HG02642 (cell line): Measurements from ENCODE around the gene RAB40B.
"Not testable (repeated sequence)": the region's sequence is repeated elsewhere in the genome, so short reads cannot be mapped to it uniquely, and the experiment has no call there.

Experiments used
- ATAC-seq: cut with Tn5 transposase; IDR thresholded peaks from one replicate; pipeline ENCODE4 v1.9.1; 2021; ENCODE audit warnings: mild to moderate bottlenecking; ENCODE audit not compliant: unreplicated experiment, poor library complexity

Gene RAB40B

DNA sequence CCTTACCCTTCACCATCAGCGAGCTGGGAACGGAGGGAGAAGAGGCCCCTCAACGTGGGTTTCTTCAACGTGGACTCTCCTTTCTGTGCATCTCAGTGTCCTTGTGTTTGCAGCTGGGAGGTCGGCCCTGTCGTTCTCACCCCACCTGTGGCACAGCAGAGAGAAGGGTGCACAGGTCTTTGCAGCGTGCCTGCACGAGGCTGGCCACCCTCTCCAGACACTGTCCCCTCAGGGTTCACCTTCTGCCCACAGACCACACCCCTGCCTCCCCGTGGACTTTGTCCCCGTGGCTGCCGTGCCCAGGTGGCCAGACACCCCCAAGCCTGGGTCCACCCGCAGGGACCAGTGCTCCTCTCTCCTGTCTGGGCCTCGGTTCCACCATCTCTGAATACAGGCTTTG is 43.0 kb downstream of the RAB40B start:
- ATAC-seq: no peak

DNA sequence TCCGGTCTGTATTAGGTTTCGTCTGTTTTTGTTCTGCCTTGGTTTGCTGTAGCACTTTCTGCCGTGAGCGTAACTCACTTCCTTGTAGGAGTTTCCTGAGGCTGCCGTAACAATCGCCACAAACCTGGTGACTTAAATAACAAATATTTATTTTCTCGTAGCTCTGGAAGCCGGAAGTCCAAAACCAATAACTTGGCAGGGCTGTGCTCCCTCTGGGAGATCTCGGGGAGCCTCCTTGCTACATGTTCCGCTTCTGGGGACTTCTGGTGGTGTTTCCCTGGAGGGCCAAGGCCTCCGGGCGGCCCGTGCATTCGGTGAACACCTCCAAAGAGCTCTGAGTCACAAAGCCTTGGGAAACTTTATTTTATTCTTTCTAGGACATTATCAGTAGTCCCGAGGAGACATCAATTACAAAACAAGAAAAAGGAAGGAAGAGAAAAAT is 43.4 kb downstream of the RAB40B start:
- ATAC-seq: no peak

DNA sequence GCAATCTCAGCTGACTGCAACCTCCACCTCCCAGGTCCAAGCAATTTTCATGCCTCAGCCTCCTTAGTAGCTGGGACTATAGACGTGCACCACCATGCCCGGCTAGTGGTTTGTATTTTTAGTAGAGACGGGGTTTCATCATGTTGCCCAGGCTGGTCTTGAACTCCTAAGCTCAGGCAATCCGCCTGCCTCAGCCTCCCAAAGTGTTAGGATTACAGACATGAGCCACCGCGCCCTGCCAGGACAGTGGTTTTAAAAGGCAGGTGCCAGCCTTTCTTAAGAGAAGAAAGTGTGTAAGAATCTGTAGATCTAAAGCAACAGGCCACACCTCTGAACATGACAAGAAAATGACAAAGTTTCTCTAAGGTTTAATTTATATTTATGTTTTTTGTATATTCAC is 43.9 kb downstream of the RAB40B start:
- not testable (repeated sequence) for ATAC-seq

DNA sequence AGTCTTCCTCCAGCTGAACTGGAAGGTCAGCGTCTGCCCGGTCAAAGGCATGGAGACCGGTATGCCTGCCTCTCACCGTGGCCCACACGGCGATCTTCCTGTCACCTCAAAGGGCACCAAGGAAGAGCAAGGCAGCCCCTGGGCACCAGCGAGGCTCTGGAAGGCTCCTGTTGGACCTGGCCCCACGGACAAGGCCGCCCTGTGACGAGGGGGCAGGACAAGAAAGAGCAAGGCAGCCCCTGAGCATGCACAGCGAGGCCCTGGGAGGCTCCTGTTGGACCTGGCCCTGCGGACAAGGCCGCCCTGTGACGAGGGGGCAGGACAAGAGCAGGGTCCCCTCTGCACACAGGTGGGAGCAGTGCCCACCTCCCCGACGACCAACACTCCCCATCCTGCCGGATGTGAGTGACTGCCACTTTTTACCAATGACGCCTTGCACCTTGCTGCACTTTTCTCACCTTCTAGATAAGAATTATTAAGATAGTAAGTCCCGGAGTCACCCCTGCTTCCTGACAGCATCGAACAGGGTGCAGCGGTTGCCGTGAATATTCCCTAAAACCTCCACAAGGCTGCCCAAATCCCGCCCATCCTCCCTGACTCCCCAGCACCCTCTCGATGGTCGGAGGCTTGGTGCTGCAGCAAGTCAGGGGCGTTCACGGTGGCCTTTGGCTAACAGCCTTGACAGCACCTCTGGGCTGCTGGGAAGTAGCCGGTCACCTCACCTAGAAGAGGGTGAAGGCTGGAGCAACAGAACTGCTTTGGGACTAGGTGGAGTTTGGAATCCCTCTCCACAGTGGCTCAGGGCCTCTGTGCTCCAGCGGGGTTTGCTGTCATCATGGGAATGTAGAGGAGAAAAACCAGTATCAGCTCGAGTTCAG is 44.6 kb downstream of the RAB40B start:
- no peak for ATAC-seq

DNA sequence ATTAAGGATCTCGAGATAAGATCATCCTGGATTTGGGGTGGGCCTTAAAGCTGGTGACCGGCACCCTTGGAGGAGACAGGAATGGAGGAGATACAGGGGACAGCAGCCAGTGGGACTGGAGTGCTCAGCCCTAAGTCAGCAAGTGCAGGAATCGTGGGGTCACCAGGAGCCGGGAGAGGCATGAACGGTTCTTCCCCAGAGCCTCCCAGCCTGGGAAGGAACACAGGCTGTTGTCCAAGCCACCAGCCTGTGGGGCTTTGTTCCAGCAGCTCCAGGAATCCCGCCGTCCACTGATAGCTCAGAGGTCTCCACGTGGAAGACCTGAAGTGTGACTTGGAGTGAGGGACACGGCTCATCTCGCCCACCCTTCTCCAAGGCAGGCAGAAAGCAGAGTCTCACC is 47.8 kb downstream of the RAB40B start:
- ATAC-seq: no peak

DNA sequence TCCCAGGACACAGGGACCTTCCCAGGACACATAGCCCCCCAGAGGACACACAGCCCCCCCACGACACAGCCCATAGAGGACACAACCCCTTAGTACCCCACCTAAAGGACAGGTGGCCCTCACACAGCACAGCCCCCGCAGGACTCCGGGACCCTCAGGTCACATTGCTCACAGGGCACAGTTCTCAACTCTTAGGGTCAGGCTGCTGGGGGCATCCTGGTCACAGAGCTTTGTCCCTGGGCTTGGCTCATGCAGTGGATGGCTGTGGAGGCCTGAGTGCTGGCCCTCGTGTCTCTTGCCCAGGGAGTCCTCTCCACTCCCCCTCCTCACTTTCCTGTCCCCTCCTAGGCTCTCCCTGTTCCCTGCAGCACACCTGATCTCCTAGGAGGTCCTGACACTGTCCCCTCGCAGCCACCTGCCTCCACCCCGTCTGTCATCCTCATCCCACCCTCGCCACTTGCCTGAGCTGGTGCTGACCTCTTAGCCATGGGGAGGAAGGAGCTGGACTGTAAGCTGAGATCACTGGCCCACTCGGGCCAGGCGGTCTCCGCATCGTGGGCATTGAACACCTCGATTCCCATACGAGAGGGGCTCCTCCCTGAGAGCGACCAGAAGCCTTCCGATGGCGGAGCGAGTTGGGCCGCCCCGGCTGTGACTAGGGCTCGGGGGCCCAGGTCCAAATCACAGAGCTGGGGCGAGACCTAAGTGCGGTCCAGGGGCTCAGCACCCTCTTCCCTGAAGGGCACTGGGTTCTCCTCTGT is 48.8 kb downstream of the RAB40B start:
- ATAC-seq: no peak

DNA sequence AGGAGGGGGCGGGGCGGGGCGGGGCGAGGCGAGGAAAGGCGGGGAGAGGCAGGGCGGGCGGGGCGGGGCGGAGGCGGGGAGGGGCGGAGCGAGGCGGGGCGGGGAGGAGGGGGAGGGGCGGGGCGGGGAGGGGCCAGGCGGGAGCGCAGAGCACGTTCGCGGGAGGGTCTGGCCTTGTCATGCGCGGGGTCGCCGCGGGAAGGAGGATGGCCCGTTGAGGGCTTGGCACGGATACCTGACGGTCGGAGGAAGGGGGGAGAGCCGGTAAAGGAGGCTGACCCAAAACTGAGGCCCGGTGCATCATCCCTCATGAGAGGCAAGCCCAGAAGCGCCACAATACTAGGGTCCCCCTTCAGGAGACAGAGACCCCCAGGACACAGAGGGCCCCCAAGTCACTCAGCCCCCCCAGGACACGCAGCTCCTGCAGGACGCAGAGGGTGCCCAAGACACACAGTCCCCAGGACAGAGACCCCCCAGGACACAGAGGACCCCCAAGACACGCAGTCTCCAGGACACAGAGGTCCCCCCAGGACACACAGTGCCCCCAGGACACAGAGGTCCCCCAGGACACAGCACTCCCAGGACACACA is 49.7 kb downstream of the RAB40B start:
- ATAC-seq: no peak

DNA sequence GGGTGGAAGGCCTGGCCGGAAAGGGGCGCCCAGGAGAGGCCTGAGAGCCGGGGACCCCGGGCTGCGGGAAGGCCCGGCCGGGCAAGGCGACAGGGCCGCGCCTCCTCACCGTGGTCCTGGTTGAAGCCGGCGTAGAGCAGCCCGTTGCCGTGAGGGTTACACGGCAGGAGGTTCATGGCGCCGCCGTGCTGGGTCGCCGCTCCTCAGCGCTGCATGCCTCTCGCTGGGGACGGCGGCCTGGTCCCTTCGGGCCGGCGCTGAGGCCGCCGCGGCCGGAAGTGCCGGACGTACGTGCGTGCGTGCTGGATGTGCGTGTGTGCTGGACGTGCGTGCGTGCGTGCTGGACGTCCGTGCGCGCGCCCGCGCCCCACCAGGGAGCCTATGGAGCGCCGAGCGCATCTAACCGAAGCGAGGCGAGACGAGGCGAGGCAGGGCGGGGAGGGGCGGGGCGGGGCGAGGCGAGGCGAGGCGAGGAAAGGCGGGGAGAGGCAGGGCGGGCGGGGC is 50.3 kb downstream of the RAB40B start, which contains the start of gene WDR45B:
Gene WDR45B (minus strand): TSS at position 280 of the 504 bp plus-strand sequence. CDS start 104 bp downstream, at position 176.
- ATAC-seq: peak; percentile 85

DNA sequence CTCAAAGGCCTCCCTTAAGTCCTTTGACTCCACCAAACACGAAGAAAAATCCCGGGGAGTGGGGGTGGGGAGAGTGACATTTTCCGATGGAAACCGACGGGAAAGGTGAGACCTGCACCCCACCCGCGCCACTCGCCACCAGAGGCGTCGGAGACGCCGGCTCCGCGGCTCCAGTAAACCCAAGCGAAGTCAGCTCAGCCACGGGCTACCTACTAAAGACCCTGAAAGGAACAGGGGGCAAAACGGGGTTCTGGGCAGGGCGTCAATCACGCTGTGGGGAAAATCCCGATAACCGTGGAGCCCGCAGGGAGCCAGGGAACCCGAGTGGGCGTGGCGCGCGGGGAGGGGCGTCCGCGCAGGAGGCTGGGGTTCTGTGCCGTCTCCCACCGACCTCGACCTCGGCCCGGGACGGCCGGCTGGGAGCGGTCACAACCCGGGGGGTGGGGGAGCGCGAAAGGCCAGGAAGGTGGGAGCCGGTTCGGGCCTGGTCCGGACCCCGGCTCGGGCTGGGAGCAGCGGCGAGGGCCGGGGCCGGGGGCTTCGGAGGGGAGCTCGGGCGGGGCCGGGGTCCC is 50.8 kb downstream of the RAB40B start:
- peak; percentile 23 for ATAC-seq

DNA sequence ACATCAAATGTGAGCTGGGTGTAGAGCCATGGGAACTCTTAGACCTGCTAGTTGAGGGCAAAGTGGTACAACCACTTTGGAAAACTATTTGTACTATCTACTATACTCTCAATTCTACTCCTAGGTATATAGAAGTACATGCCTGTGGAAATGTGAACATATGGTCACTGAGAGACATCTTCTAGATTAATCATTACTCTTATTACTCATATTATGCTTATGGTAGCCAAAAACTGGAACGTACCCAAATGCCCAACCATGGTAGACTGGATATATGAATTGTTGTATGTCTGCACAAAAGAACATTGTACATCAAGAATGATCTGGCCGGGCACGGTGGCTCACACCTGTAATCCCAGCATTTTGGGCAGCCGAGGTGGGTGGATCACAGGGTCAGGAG is 53.0 kb downstream of the RAB40B start:
- ATAC-seq: no peak

DNA sequence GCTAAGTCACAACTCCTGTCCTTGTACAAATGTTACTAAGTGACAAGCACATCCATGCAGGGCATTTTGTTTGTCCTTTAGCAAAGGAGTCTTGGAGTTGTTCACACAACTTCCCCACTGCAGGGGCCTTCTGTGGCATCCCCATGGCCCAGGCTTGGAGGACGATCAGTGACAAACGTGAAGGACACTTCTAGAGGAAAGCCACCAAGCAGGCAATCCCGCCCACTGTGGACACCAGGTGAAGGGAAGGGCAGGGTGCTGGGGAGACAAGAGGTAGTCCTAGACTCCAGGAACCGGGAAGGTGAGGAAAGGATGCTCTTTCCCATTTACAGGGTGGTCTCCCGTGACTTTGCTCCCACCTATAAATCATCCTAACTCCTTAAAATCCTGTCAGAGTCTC is 54.4 kb downstream of the RAB40B start:
- ATAC-seq: no peak

DNA sequence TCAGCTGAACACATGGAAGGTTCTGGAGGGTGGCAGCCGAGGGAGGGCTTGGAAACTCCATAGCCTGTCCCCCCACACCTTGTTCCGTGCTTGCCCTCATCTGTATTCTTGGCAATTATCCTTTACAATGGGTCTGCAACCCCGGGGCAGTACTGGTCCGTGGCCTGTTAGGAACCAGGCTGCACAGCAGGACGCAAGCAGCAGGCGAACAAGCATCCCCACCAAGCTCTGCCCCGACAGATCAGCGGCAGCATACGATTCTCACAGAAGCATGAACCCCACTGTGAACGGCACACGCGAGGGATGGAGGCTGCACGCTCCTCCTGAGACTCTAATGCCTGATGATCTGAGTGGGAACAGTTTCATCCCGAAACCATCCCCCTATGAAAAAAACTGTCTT is 56.5 kb downstream of the RAB40B start:
- no peak for ATAC-seq

DNA sequence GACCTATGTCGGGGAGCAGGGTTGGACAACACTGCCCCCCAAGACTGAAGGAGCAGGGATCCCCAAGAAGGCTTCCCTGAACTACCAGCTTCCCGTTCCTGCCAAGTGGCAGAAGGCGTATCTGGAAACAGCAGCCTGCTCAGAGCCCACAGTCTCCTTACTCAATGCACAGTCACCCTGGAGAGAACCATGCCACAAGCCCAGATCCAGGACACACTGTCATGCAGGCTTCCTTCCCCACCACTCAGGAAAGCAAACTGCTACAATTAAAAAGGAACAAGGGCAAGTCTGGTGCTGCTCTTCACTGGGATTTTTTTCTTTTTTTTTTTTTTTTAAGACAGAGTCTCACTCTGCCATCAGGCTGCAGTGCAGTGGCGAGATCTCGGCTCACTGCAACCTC is 58.5 kb downstream of the RAB40B start:
- ATAC-seq: no peak

DNA sequence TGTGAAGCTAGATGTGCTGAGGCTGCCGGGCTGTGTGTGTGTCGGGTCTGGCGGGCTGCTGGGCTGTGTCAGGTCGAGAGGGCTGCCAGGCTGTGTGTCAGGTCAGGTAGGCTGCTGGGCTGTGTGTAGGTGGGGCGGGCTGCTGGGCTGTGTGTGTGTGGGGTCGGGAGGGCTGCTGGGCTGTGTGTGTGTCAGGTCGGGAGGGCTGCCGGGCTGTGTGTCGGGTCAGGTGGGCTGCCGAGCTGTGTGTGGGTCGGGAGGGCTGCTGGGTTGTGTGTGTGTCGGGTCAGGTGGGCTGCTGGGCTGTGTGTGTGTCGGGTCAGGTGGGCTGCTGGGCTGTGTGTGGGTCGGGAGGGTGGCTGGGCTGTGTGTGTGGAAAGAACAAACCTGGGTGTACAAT is 58.9 kb downstream of the RAB40B start:
- ATAC-seq: no peak

DNA sequence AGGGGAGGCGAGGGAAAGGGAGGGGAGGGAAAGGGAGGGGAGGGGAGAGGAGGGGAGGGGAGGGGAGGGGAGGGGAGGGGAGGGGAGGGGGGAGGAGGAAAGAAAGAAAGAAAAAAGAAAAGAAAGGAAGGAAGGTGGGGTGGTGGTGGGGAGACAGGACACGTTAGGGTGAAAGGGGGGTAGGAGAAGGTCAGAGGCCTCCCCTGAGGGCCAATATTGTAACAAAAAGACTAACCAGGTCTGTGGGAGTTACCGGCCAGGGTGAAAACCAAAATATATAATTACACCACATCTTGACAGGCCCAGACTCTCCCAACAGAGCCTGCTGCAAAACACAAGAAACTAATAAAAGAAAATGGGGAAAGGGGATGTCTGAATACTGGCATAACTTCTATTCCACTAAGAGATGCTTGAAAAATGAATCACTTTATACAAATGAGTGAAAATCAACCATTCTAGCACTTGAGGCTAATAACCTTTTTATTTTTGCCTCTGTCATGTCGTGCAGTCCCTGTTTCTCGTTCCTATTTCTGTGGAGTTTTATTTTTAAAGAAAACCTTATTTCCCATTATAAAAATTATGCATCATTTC is 60.2 kb downstream of the RAB40B start:
- no peak for ATAC-seq

DNA sequence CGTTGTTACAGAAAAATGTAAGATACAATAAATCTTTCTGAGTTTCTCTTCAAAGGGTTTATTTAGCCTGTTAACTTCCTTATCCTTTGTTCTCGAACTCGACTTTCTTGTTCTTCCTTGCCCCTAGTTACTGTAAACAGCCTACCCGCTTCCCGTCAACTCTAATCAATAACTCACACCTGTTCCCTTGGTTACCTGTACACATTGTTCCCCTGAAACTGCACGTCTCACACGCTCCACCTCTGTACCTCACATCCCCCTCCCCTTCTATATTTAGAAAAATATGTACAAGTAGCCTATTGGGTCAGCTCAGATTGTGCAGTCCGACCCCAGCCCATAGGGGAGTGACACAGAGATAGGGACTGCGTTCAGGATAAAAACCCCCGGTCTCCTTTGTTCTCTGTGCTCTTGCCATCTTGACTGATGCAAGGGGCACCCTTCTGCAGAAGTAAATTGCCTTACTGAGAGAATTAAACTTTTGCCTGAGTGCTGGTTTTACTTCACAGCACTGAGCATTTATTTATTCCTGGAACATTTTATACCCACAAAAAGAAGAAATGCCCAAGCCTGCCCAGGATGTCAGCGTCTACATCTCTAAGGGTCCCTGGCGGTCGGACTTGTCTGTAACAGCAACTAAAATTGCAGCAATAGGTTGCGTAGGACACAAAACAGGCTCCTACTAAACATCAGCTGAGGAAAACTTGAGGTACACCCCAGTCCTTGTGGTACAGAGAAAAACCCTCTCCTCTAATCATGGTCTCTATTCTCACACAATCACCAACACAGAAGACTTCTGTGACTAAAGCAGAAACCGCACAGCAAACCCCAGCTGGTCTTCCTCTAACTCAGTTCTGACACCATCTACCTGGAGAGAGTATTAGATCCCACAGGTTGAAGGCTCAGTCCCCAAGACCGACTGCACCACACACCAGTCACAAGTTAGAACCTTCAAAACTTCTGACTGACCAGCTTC is 61.6 kb downstream of the RAB40B start:
- no peak for ATAC-seq

DNA sequence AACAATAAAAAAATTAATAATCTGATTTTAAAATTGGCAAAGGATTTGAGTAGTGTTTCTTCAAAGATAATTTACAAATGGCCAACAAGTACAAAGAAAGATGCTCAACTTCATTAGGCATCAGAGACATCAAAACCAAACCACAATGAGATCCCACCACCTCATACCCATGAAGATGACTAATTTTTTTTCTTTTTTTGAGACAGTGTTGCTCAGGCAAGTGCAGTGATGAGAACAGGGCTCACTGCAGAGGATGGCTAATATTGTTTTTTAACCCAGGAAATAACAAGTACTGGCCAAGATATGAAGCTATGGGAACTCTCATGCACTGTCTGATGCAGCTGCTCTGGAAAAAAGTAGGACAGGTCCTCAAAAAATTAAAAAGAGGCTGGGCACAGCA is 65.2 kb downstream of the RAB40B start:
- ATAC-seq: no peak

DNA sequence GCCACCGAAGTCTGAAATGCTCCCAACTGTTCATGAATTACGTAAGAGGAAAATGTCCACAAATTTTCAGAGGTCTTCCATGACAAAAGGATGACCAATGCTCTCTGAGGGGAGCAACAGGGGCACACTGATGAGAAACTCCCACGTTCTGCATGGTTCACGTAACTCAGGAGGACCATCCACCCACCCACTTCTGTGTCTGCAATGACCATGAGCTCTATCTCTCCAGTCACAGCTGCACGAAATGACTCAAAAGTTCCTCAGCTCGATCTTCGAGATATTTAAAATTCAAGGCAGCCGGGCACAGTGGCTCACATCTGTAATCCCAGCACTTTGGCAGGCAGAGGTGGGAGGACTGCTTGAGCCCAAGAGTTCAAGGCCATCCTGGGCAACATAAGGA is 66.0 kb downstream of the RAB40B start:
- ATAC-seq: no peak

DNA sequence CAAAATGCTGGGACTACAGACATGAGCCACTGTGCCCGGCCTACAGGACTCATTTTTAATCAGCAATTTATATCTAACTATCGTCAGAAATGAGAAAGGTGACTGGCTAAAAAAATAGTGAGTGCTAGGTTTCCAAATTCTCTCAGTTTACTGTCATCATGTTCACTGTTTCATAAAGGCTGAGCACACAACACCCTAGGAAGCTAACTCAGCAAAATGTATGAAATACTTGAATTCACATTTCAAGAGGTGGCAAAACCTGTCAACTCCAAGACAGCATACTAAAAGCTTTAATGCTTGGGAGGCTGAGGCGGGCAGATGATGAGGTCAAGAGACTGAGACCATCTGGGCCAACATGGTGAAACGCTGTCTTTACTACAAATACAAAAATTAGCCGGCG is 67.0 kb downstream of the RAB40B start:
- ATAC-seq: no peak
